H1 (cell line): ENCODE data around the gene KANSL1. TPM values are rescaled to one million over a fixed set of nuclear protein-coding genes. Genes with fewer than 3 reads are reported as not detected.

Source experiments
- BRCA1 ChIP-seq: IDR thresholded peaks from 2 replicates; pipeline ENCODE4 v1.6.1; 2012; ENCODE audit warnings: low read depth, low read length, improper control_type of control experiment
- JUN ChIP-seq: IDR thresholded peaks from 2 replicates; pipeline ENCODE4 v1.6.1; 2011; ENCODE audit warnings: low read depth, mild to moderate bottlenecking, improper control_type of control experiment, low read length
- KDM4A ChIP-seq: IDR thresholded peaks from one replicate; pipeline ENCODE4 v1.7.1; 2012; ENCODE audit warnings: low read depth, mild to moderate bottlenecking, moderate library complexity, low read length, inconsistent platforms; ENCODE audit not compliant: severe bottlenecking
- SIN3A ChIP-seq, 2 experiments: IDR thresholded peaks in 1 of 2; conservative IDR thresholded peaks in 1 of 2; 2 replicates each; pipeline ENCODE4 v1.6.1; 2011 to 2012; ENCODE audit warnings: low read length in 2 of 2, improper control_type of control experiment in 1 of 2, low read depth in 1 of 2, mild to moderate bottlenecking in 1 of 2
- SRF ChIP-seq: IDR thresholded peaks from 2 replicates; pipeline ENCODE4 v1.6.1; 2011; ENCODE audit warnings: mild to moderate bottlenecking, low read depth, low read length, moderate library complexity
- TEAD4 ChIP-seq: IDR thresholded peaks from 2 replicates; pipeline ENCODE4 v1.6.1; 2012; ENCODE audit warnings: low read depth, low read length, inconsistent platforms, mixed read lengths
- polyA plus RNA-seq, 7 experiments: library from polyadenylated mRNA; depleted of rRNA in 3 of 7; stranded (reverse) in 5 of 7; unstranded in 2 of 7; fragments of >200 nt in 5 of 7; fragments of 200-250 nt in 2 of 7; gene quantifications; 1 replicate in 5 of 7; 2 replicates in 1 of 7; 4 replicates in 1 of 7; pipeline versions ENCODE4 v1.2.1 to v1.2.3, GENCODE V29; 2011 to 2013; ENCODE audit warnings: missing spikeins in 2 of 7, mixed read lengths in 2 of 7
- total RNA-seq: library from RNA; stranded (reverse); fragmentation: NEBNext Ultra II Directional; extraction: Animal tissue kit (Norgen Biotek cat#: 25700); gene quantifications from 2 replicates; pipeline ENCODE4 v1.2.1, GENCODE V29; 2021
- TF ChIP-seq, protein P1 (sequence below): fragments of 300-600 bp; sonication (generic); IDR thresholded peaks from 2 replicates; pipeline ENCODE4 v1.7.1; 2012; ENCODE audit warnings: low read length, moderate library complexity, mild to moderate bottlenecking, inconsistent platforms; ENCODE audit not compliant: insufficient replicate concordance

KANSL1 gene
- total and polyA plus RNA-seq, 2 of the 8 experiments (the other 6 are each of a cell fraction or from before 2014, with no cell fraction given), result 34.0 to 128 TPM

DNA sequence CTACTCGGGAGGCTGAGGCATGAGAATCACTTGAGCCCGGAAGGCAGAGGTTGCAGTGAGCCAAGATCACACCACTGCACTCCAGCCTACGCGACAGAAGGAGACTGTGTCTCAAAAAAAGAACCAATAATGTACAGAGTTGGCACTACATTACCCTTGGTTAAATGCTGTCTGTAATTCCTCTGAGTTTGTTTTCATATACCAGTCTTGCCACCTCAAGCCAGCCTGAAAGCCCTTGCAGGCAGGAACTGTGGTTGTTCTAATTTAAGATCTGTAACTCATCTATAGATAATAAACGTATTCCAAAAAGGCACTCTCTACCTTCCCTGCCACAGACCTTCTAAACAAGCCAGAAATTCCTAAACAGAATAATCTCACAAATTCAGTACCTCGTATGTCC lies 4.3 kb upstream of the KANSL1 start (continued):
- TF ChIP-seq, protein P1, sequence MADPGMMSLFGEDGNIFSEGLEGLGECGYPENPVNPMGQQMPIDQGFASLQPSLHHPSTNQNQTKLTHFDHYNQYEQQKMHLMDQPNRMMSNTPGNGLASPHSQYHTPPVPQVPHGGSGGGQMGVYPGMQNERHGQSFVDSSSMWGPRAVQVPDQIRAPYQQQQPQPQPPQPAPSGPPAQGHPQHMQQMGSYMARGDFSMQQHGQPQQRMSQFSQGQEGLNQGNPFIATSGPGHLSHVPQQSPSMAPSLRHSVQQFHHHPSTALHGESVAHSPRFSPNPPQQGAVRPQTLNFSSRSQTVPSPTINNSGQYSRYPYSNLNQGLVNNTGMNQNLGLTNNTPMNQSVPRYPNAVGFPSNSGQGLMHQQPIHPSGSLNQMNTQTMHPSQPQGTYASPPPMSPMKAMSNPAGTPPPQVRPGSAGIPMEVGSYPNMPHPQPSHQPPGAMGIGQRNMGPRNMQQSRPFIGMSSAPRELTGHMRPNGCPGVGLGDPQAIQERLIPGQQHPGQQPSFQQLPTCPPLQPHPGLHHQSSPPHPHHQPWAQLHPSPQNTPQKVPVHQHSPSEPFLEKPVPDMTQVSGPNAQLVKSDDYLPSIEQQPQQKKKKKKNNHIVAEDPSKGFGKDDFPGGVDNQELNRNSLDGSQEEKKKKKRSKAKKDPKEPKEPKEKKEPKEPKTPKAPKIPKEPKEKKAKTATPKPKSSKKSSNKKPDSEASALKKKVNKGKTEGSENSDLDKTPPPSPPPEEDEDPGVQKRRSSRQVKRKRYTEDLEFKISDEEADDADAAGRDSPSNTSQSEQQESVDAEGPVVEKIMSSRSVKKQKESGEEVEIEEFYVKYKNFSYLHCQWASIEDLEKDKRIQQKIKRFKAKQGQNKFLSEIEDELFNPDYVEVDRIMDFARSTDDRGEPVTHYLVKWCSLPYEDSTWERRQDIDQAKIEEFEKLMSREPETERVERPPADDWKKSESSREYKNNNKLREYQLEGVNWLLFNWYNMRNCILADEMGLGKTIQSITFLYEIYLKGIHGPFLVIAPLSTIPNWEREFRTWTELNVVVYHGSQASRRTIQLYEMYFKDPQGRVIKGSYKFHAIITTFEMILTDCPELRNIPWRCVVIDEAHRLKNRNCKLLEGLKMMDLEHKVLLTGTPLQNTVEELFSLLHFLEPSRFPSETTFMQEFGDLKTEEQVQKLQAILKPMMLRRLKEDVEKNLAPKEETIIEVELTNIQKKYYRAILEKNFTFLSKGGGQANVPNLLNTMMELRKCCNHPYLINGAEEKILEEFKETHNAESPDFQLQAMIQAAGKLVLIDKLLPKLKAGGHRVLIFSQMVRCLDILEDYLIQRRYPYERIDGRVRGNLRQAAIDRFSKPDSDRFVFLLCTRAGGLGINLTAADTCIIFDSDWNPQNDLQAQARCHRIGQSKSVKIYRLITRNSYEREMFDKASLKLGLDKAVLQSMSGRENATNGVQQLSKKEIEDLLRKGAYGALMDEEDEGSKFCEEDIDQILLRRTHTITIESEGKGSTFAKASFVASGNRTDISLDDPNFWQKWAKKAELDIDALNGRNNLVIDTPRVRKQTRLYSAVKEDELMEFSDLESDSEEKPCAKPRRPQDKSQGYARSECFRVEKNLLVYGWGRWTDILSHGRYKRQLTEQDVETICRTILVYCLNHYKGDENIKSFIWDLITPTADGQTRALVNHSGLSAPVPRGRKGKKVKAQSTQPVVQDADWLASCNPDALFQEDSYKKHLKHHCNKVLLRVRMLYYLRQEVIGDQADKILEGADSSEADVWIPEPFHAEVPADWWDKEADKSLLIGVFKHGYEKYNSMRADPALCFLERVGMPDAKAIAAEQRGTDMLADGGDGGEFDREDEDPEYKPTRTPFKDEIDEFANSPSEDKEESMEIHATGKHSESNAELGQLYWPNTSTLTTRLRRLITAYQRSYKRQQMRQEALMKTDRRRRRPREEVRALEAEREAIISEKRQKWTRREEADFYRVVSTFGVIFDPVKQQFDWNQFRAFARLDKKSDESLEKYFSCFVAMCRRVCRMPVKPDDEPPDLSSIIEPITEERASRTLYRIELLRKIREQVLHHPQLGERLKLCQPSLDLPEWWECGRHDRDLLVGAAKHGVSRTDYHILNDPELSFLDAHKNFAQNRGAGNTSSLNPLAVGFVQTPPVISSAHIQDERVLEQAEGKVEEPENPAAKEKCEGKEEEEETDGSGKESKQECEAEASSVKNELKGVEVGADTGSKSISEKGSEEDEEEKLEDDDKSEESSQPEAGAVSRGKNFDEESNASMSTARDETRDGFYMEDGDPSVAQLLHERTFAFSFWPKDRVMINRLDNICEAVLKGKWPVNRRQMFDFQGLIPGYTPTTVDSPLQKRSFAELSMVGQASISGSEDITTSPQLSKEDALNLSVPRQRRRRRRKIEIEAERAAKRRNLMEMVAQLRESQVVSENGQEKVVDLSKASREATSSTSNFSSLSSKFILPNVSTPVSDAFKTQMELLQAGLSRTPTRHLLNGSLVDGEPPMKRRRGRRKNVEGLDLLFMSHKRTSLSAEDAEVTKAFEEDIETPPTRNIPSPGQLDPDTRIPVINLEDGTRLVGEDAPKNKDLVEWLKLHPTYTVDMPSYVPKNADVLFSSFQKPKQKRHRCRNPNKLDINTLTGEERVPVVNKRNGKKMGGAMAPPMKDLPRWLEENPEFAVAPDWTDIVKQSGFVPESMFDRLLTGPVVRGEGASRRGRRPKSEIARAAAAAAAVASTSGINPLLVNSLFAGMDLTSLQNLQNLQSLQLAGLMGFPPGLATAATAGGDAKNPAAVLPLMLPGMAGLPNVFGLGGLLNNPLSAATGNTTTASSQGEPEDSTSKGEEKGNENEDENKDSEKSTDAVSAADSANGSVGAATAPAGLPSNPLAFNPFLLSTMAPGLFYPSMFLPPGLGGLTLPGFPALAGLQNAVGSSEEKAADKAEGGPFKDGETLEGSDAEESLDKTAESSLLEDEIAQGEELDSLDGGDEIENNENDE, result no peak
- no peak for TF ChIP-seq JUN
- no peak for TF ChIP-seq BRCA1
- TF ChIP-seq SRF, result no peak
- no peak for TF ChIP-seq TEAD4
- TF ChIP-seq KDM4A, result no peak
- TF ChIP-seq SIN3A (conservative IDR thresholded peaks at IDR 0.05 in 1 of 2, IDR thresholded peaks at IDR 0.05 in 1 of 2; ENCODE audit: low read depth in 1 of 2, low read length in 2 of 2), result no peak
